ENCODE data around the gene PODXL.
"Not testable (repeated sequence)": the region's sequence is repeated elsewhere in the genome, so short reads cannot be mapped to it uniquely, and the experiment has no call there.

PODXL gene

DNA sequence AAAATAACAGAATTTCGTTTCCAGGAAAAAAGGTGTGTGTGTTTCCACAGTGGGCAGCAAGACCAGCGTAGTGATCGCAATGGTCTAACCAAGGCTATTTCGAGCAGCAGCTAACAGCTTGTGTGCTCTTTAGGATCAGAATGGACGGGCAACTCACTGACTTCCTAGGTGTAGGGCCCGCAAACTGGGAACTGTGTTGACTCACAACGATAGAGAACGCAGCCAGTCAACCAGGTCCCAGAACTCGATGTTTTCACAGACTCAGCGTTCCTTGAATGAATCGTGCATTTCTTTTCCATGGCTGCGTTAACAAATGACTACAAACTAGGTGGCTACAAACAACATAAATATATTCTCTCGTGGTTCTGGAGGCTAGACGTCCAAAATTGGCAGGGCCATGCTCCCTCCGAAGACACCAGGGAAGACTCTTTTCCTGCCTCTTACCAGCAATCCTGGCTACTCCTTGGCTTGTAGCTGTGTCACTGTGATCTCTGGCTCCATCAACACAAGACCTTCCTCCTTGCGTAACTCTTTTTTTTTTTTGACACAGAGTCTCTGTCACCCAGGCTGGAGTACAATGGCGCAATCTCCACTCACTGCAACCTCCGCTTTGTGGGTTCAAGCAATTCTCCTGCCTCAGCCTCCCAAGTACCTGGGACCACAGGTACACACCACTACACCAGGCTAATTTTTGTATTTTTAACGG lies 39.1 kb downstream of the PODXL start:
- Histone ChIP-seq H3K27ac (replicated peaks) (no peak overlapping the region), H3K4me3 (replicated peaks; ENCODE audit: insufficient read depth, low read length) (no peak overlapping the region), H3K27me3 (ENCODE audit: insufficient read depth, poor library complexity, severe bottlenecking) (no peaks in the 10 kb centered on the region)
- DNase-seq (ENCODE audit: low read depth in 1 of 2, low spot score in 1 of 2), result peak; percentile 11 to 30
- TF ChIP-seq REST (IDR thresholded peaks at IDR 0.05; ENCODE audit: insufficient replicate concordance, low read depth) (no peak), POLR2AphosphoS5 (IDR thresholded peaks at IDR 0.05; ENCODE audit: low read depth) (no peak)

- not testable (repeated sequence) for H3K27me3 ChIP-seq (ENCODE audit: insufficient read depth, poor library complexity, severe bottlenecking); DNase-seq (ENCODE audit: low read depth in 1 of 2, low spot score in 1 of 2); H3K4me3 ChIP-seq (replicated peaks; ENCODE audit: insufficient read depth, low read length); H3K27ac ChIP-seq (replicated peaks)
Measured at GRCh38 chr7:131515471-131515870, 41.0 kb downstream of the PODXL start.

GRCh38 chr7:131513245-131514061 lies 43.0 kb downstream of the PODXL start:
- TF ChIP-seq POLR2AphosphoS5 (IDR thresholded peaks at IDR 0.05; ENCODE audit: low read depth), result no peak
- TF ChIP-seq CTCF (IDR thresholded peaks at IDR 0.05; ENCODE audit: insufficient read depth, low read length), result peak; percentile 89
- no peak overlapping the region for H3K27ac ChIP-seq (replicated peaks)
- DNase-seq (ENCODE audit: low read depth in 1 of 2, low spot score in 1 of 2), result peak; percentile 70 to 75
- H3K4me3 ChIP-seq (replicated peaks; ENCODE audit: insufficient read depth, low read length), result no peak overlapping the region
- H3K27me3 ChIP-seq (ENCODE audit: insufficient read depth, poor library complexity, severe bottlenecking), result no peaks in the 10 kb centered on the region

GRCh38 chr7:131511774-131512535 lies 44.5 kb downstream of the PODXL start:
- Histone ChIP-seq H3K27me3 (ENCODE audit: insufficient read depth, poor library complexity, severe bottlenecking) (no peaks in the 10 kb centered on the region), H3K27ac (replicated peaks) (no peak overlapping the region), H3K4me3 (replicated peaks; ENCODE audit: insufficient read depth, low read length) (no peak overlapping the region)
- no peak for TF ChIP-seq CTCF (IDR thresholded peaks at IDR 0.05; ENCODE audit: insufficient read depth, low read length)
- no peak for TF ChIP-seq SPI1 (IDR thresholded peaks at IDR 0.05; ENCODE audit: borderline replicate concordance, low read depth)
- TF ChIP-seq REST (IDR thresholded peaks at IDR 0.05; ENCODE audit: insufficient replicate concordance, low read depth), result no peak
- no peak for DNase-seq (ENCODE audit: low read depth in 1 of 2, low spot score in 1 of 2)
